IPS-NIHi7 (cell line): Measurements from ENCODE around the gene TIMMDC1.
"Not testable (repeated sequence)": the region's sequence is repeated elsewhere in the genome, so short reads cannot be mapped to it uniquely, and the experiment has no call there.

ENCODE experiments used
- DNase-seq: peaks from one replicate; pipeline ENCODE4 v3.0.0; 2012; ENCODE audit warnings: mixed read lengths; ENCODE audit errors: extremely low spot score

Gene TIMMDC1

GRCh38 chr3:119510690-119511089 lies 12.3 kb downstream of the TIMMDC1 start:
- DNase-seq: no peak

DNA sequence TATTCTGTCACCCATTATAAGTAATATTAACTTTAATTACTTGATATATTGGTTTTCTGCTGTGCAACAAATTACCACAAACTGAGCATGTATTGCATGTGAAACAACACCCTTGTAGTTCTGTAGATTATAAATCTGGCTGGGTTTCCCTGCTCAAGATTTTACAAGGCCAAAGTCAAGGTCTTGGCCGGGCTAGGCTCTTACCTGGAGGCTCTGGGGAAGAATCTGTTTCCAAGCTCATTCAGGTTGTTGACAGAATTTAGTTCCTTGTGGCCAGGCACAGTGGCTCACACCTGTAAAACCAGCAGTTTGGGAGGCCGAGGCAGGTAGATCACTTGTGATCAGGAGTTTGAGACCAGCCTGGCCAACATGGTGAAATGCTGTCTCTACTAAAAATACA lies 16.3 kb downstream of the TIMMDC1 start:
- DNase-seq: no peak

DNA sequence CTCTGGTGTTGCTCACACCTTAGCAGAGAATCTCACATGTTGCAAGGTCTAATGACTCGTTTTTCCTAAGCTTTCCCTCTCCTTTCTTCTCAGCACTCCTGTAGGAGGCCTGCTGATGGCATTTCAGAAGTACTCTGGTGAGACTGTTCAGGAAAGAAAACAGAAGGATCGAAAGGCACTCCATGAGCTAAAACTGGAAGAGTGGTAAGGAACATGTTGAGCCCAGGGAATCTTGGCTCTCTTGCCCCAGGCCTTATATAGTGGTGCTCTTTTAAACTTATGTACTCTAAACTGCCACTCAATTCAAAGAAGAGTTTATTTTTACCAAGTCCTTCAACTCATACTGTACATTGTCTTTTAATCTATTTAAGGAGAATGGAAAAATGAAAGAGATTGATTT lies 18.8 kb downstream of the TIMMDC1 start:
- no peak for DNase-seq

DNA sequence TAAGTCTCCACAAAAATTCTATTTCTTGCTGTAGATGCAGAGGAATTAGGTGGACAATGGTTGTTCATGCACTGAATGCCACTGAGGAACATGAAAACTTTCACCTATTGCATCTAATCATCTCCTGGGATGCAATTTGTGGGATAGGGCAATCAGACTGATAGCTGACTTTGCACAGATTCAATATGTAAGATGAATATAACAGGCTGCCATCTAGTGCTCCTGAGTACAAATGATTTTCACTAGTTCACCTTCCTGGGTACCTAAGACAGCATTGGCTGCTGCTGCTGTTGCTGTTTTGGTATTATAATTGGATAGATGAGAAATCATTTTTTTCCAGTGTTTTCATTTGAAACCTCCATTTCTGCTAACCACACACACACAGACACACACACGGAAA lies 19.7 kb downstream of the TIMMDC1 start:
- no peak for DNase-seq

DNA sequence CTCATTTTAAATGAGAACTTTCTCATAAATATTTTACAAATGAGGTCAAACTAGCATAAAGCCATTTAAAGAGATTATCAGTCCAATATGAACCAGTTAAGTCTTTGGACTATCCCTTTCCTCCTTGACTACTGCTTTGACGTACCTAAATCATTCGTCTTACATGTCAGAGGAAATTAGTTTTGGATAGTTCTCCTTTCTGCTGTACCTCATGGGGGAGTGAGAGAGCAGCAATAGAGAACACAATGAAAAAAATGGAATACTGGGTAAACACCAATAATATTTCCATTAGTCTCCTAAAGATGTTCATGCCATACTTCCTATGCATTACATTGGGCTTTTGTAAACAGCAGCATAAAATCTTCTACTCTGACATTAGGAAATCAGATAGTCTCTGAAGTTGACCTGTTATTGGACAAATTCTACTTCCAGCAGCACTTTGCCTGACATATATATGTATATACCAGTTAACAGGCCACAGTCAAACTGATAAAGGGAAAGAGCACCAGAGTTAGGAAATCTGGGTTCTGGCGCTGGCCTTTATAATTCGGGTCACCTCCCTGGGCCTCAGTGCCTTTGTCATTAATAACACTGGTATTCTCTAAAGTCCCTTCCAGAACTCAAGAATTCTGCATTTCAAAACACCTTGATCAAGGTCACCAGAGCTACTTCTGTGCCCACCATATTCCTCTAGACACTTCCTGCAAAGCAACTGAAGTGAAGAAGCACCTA lies 26.8 kb downstream of the TIMMDC1 start:
- no peak for DNase-seq

DNA sequence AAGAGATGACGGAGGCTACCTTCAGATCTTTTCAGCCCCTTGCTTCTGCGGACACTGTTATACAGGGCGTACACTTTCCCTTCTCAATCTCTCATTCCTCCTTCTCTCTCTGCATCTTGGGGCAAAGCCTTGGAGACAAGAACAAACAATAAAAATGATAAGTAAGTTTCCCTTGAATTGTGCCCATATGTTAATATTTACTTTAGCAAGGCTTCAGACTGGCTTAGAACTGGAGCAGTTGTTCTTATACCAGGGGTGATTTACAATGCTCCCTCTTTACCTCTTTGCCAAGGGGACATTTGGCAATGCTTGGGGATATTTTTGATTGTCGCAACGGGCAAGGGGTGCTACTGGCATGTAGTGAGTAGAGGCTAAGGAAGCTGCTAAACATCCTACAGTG lies 29.4 kb downstream of the TIMMDC1 start:
- DNase-seq: no peak

DNA sequence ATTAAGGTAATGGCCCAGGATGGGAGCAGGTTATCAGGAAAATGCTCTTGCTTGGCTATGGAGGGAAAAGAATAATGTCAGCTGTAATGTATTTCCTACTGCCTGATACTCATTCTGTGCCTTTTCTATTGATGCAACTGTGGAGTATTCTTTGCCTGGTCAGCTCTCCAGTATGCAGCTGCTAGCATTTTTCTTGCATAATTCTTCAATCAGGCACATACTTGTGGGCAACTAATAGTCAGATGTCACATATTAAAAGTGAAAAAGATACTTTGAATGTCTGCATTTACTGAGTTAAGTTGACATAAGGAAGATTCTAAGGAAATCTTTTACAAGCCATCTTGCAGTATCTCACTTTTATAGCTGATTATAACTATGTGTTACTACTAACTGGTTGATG lies 31.5 kb downstream of the TIMMDC1 start:
- no peak for DNase-seq

- no peak for DNase-seq
Measured at GRCh38 chr3:119530456-119530855, 32.1 kb downstream of the TIMMDC1 start.

- no peak for DNase-seq
Measured at GRCh38 chr3:119531151-119531550, 32.8 kb downstream of the TIMMDC1 start.

DNA sequence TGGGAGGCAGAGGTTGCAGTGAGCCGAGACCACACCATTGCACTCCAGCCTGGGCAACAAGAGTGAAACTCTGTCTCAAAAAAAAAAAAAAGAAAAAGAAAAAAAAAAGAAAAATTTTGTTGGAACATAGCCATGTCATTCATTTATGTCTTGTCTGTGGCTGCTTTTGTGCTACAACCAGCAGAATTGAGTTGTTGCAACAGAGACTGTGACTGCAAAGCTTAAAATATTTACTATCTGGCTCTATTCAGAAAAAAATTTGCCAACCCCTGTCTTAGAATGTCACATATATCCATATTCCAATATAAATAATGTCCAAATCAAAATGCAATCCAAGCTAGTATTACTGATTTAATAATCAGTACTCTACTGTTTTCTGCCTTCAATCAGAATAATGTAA lies 35.9 kb downstream of the TIMMDC1 start:
- DNase-seq: no peak

- DNase-seq: no peak
Measured at GRCh38 chr3:119536757-119537156, 38.4 kb downstream of the TIMMDC1 start.

- no peak for DNase-seq
Measured at GRCh38 chr3:119538772-119539171, 40.4 kb downstream of the TIMMDC1 start.

DNA sequence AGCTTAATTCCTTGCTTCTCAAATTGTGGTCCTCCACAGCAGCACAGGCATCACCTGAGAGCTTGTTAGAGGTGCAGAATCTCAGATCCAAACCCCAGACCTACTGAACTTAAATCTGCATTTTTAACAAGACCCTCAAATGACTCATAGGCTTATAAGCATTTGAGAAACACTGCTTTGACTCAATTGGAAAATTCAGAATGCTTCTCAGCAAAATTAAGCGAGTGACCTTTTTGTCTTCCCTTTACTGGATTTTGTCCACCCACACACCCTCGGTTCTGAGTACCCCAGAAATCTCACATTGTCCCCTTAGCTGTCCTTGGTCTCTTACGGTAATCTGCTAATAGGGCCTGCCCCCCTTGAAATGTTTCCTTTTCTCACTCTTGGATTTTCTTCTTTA lies 43.2 kb downstream of the TIMMDC1 start:
- no peak for DNase-seq

GRCh38 chr3:119542168-119542767 lies 43.9 kb downstream of the TIMMDC1 start:
- DNase-seq: no peak

GRCh38 chr3:119543147-119543546 lies 44.8 kb downstream of the TIMMDC1 start:
- no peak for DNase-seq

GRCh38 chr3:119547227-119547626 lies 48.9 kb downstream of the TIMMDC1 start:
- no peak for DNase-seq

- no peak for DNase-seq
Measured at GRCh38 chr3:119548341-119548740, 50.0 kb downstream of the TIMMDC1 start.

DNA sequence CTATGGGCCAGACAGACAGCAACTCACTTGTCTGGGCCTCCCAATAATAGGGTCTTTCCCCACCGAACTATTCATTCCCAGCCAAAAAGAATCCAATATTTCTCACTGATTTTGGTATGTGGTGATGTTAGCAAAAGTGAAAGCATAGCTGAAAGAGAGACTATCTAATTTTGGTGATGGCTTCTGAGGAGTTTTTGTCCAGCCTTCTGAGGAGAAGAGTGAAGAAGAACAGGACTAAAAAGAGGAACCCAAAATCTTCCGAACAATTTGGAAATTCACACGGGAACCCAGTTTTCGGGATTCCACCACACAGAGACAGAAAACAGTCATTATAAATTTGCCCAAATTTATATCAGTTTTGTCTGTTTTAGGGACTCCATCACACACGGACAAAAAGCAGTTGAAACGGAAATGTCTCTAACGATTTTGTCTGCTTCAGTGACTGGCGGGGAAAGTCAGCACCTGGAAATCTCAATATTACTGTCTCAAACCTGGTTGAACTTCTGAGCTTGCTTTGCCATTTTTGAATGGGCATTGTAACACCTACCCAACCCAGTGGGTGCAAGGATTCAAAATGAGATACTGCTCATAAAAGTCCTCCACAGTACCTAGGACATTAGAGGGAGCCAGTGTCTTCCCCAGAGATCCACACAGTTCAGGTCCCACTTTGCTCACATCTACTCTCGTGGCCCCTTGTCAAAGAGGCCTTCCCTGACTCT lies 52.0 kb downstream of the TIMMDC1 start:
- DNase-seq: no peak

GRCh38 chr3:119551598-119551997 lies 53.3 kb downstream of the TIMMDC1 start:
- no peak for DNase-seq

DNA sequence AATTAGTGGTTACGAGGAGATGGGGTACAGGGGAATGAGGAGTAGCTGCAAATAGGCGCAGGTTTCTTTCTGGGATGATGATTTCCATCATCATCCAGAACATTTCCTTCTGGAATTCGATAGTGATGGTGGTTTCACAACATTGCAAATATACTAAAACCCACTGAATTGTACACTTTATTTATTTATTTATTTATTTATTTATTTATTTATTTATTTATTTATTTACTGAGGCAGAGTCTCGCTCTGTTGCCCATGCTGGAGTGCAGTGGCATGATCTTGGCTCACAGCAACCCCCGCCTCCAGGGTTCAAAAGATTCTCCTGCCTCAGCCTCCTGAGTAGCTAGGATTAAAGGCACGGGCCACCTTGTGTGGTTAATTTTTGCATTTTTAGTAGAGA lies 54.6 kb downstream of the TIMMDC1 start:
- not testable (repeated sequence) for DNase-seq

- DNase-seq: no peak
Measured at GRCh38 chr3:119553823-119554415, 55.6 kb downstream of the TIMMDC1 start.

DNA sequence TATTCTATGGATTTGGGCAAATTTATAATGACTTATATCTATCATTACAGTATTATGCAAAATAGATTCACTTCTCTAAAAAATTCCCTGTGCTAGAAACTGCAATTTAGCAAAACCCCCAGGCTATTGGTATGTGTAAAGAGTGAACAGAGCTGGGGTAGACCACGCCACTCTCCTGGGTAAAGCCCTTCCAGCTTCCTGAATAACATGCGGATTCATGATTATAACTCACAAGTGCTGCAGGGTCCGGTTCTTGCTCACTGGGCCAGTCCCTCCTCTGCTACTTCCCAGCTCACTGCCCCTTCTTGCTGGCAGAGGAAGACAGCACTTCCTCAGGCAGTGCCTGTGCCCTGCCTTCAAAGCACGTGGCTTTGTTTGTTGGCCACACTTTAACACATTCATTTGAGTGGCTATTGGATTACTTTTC lies 57.0 kb downstream of the TIMMDC1 start:
- DNase-seq: no peak

DNA sequence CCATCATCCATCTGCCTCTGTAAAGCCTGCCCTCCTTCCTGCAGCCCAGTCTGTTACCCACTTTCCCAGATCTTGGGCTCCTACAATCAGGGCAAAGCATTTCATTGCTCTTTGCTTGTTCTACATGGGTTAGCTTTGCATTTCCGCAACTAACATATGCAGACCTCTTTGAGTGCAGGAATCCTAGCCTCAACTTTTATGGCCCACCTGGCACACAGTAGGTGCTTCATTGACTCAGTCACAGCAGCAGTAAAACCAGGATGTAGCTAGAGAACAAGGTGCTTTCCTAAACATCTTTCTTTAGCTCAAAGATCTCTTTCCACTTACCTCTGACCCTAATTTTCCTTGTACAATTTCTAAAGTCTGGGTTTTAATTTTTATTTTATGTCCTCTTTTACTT lies 57.6 kb downstream of the TIMMDC1 start:
- no peak for DNase-seq
